Chondrocyte (in vitro differentiated cells): ENCODE measurements around the gene ADIPOR2. TPM values are rescaled to one million over a fixed set of nuclear protein-coding genes. Genes with fewer than 3 reads are reported as not detected.

ENCODE experiments used
- DNase-seq: peaks from one replicate; pipeline ENCODE4 v3.0.0; 2021; ENCODE audit warnings: mixed read lengths, low spot score
- H3K27ac Mint-ChIP-seq: one replicate; pipeline ENCODE4 v1.8.0; 2021; ENCODE audit warnings: mild to moderate bottlenecking, moderate library complexity, mixed read lengths; ENCODE audit not compliant: unreplicated experiment
- H3K27me3 Mint-ChIP-seq: 2 replicates; pipeline ENCODE4 v1.8.0; 2021; ENCODE audit warnings: low read depth, mixed read lengths
- H3K36me3 Mint-ChIP-seq: 2 replicates; pipeline ENCODE4 v1.8.0; 2021; ENCODE audit warnings: low read depth, mixed read lengths
- H3K4me1 Mint-ChIP-seq: 2 replicates; pipeline ENCODE4 v1.8.0; 2021; ENCODE audit warnings: low read depth, mild to moderate bottlenecking, mixed read lengths
- H3K4me3 Mint-ChIP-seq: one replicate; pipeline ENCODE4 v1.8.0; 2021; ENCODE audit warnings: mild to moderate bottlenecking, moderate library complexity, mixed read lengths; ENCODE audit not compliant: unreplicated experiment
- H3K9me3 Mint-ChIP-seq: 2 replicates; pipeline ENCODE4 v1.8.0; 2021; ENCODE audit warnings: low read depth, mixed read lengths
- CTCF ChIP-seq: fragments of 200-600 bp; sonication (generic); IDR thresholded peaks from 2 replicates; pipeline ENCODE4 v1.5.0; 2021; ENCODE audit warnings: antibody characterized with exemption, mild to moderate bottlenecking, moderate library complexity
- total RNA-seq: library from RNA; stranded (reverse); gene quantifications from 3 replicates; pipeline ENCODE4 v1.2.1, GENCODE V29; 2021

ADIPOR2 gene
- total RNA-seq, 1 donor from 2014 or later: 35.6 TPM

- no peak for DNase-seq
- Mint-ChIP-seq H3K4me1 (peaks cover 36% of the 10 kb centered on the region), H3K9me3 (no peaks in the 10 kb centered on the region), H3K36me3 (peaks cover 17% of the 10 kb centered on the region), H3K4me3 (no peak overlapping the region), H3K27me3 (no peaks in the 10 kb centered on the region), H3K27ac (no peak overlapping the region)
- TF ChIP-seq CTCF: no peak
Observed at GRCh38 chr12:1650978-1651361, 39.9 kb upstream of the ADIPOR2 start.

GRCh38 chr12:1651946-1652345 is 38.9 kb upstream of the ADIPOR2 start:
- Mint-ChIP-seq H3K36me3 (peaks cover 11% of the 10 kb centered on the region), H3K9me3 (no peaks in the 10 kb centered on the region), H3K27me3 (no peaks in the 10 kb centered on the region), H3K27ac (no peak overlapping the region), H3K4me1 (peaks cover 36% of the 10 kb centered on the region), H3K4me3 (no peak overlapping the region)
- no peak for TF ChIP-seq CTCF
- no peak for DNase-seq

GRCh38 chr12:1655225-1655788 is 35.6 kb upstream of the ADIPOR2 start:
- no peaks in the 10 kb centered on the region for H3K9me3 Mint-ChIP-seq
- H3K4me3 Mint-ChIP-seq: no peak overlapping the region
- no peak overlapping the region for H3K27ac Mint-ChIP-seq
- no peaks in the 10 kb centered on the region for H3K27me3 Mint-ChIP-seq
- H3K36me3 Mint-ChIP-seq: peaks cover 1% of the 10 kb centered on the region
- peaks cover 20% of the 10 kb centered on the region for H3K4me1 Mint-ChIP-seq
- no peak for TF ChIP-seq CTCF
- DNase-seq: no peak

GRCh38 chr12:1656902-1657301 is 34.0 kb upstream of the ADIPOR2 start:
- Mint-ChIP-seq H3K4me3 (no peak overlapping the region), H3K9me3 (no peaks in the 10 kb centered on the region), H3K36me3 (no peaks in the 10 kb centered on the region), H3K27me3 (no peaks in the 10 kb centered on the region), H3K4me1 (peaks cover 19% of the 10 kb centered on the region), H3K27ac (no peak overlapping the region)
- DNase-seq: no peak
- TF ChIP-seq CTCF: no peak

GRCh38 chr12:1657688-1658087 is 33.2 kb upstream of the ADIPOR2 start:
- DNase-seq: no peak
- H3K27me3 Mint-ChIP-seq: no peaks in the 10 kb centered on the region
- H3K9me3 Mint-ChIP-seq: no peaks in the 10 kb centered on the region
- peaks cover 18% of the 10 kb centered on the region for H3K4me1 Mint-ChIP-seq
- TF ChIP-seq CTCF: no peak
- H3K27ac Mint-ChIP-seq: no peak overlapping the region
- no peaks in the 10 kb centered on the region for H3K36me3 Mint-ChIP-seq
- H3K4me3 Mint-ChIP-seq: no peak overlapping the region
